ENCODE results near the gene CDKN2B.
A peak's percentile ranks its signal among the peaks of the same experiment; 100 is the strongest.

The CDKN2B gene

DNA sequence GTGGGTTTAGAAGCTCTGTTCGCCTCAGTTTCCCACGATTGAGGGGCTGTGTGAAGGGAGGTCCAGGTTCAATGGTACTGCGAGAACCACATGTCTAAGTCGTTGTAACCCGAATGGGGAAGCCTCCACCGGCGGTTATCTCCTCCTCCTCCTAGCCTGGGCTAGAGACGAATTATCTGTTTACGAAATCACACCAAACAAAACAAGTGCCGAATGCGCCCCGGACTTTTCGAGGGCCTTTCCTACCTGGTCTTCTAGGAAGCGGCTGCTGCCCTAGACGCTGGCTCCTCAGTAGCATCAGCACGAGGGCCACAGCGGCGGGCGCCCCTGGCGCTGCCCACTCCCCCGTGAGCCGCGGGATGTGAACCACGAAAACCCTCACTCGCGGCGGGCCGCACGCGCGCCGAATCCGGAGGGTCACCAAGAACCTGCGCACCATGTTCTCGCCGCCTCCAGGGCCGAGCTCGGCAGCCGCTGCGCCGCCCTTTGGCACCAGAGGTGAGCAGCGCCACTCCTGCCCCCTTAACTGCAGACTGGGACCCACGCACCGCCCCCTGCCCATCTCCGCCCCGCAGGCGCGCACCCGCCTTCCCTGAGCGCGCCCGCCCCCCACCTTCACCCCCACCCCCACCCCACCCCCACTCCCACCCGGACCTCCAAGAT, 15.1 kb downstream of the CDKN2B start, which contains the start of gene CDKN2A:
TSS of gene CDKN2A (minus strand) at position 500 of the 663 bp plus-strand sequence.
- peak; percentile 73 for DNase-seq

DNA sequence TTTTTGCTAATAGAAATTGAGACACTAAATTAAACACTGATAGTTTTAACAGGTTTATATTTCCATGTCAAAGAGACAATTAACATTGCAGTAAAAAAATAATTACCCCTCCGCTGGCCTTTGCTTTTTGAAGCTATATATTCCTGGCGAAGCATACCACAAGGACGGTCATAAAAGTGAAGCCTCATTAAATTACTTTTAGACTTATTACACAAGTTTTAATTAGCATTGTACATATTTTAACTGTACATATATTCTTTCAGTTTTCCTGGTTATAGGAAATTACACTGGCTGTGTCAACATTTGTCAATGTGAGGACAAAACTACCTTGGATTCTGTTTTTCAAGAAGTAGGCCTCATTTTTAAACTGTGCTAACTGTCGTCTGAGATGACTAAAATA, 16.1 kb downstream of the CDKN2B start:
- DNase-seq: no peak

DNA sequence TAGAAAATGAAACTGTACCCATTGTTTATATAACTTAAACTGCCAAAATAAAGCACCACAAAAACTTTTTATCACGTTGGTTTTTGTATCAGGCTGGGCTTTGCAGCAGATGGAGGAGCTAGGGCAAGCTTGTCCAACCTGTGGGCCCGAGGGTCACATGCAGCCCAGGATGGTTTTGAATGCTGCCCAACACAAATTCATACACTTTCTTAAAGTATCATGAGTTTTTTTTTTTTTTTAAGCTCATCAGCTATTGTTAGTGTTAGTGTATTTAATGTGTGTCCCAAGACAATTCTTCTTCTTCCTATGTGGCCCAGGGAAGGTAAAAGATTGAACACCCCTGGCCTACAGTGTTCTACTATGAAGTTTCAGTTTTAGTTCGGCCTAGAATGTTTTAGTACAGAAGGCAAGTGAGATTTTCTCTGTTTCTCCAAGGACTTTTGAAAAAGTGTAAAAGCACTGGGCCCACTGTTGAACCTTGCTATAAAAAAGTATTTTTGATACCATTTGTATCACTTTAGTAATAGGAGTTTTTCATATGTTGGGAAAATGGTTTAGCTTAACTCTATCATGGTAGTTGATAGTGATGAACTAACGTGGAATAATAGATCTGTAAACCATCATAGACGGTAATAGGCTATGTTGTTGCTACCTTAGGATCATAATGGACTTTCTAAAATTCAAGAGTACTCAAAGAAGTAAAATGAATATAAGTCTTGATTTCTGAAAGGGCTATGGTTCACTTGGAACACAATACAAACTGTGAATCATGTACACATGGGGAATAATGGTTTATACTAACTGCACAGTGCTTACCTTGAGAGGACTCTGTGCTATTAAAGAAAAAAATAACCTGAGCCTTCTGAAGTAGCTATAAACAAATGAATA, 17.8 kb downstream of the CDKN2B start:
- DNase-seq: no peak

DNA sequence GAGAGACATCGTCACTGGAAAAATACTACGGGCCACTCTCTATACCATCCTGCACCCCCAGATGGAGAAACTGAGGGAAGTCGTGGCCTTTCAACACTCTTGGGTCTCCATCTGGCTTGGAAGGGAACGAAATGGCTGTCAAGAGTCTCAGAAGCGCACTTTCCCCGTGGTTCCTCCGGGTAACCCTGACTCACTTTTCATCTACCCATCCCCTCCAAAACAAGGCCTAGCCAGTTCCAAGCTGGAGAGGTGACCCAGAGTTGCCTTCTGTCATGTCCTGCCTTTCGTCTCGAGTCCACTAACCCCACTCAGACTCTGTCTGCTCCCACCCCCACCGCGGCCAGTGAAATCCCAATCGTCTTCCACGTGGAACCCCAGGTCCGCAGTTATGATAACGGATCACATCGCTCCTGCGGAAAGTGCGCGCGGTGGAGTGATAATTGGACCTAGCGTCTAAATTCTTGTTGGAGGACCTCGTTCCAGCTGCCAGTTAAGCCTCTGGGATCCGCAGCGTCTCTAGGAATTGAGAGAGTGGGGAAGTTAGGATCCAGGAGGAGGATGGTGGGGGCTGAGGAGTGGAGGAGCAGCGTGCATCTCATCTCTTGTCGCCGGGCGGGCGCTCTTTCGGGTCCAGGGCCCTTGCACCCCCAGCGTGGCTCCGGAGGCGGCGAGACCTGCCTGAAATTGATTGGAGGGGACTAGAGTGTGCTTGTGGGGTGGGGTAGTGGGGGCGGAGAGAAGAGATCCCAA, 19.5 kb downstream of the CDKN2B start:
- no peak for DNase-seq

DNA sequence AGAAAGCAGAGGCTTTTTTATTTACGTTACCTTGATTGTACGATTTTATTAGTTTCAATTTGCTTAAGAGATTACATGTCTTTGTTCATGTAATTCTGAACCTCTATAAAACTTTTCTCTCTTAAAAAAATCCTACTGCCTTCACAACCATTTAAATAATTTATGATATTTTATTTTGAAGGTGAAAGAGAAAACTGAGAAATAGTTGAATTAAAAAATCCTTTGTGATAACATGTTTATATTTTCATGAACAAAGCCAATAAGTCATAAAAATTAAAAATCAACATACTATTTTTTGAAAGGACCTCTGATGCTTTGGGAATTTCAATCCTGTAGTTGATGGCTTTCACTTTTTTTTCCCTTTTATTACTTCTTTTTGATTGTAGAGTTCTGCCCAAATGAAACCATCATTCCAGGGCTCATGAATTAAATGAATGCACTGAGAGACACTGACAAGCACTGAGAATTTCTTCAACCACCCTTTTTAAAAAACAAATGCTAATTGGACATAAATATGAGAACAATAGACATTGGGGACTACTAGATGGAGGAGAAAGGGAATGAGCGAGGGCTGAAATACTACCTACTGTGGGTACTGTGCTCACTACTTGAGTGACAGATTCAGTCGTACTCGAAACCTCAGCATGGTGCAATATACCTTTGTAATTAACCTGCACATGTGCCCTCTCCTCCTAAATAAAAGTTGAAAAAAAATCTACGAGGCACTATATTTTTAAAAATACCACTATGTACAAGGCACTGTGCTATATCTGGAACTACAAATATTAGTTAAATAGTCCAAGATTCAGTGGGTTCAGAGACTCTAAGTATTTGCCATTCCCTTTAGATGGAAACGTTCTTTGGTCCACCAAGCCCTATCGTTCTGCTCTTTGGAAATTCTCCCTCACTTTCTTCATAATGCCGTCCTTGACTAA, 20.8 kb downstream of the CDKN2B start:
- DNase-seq: no peak

DNA sequence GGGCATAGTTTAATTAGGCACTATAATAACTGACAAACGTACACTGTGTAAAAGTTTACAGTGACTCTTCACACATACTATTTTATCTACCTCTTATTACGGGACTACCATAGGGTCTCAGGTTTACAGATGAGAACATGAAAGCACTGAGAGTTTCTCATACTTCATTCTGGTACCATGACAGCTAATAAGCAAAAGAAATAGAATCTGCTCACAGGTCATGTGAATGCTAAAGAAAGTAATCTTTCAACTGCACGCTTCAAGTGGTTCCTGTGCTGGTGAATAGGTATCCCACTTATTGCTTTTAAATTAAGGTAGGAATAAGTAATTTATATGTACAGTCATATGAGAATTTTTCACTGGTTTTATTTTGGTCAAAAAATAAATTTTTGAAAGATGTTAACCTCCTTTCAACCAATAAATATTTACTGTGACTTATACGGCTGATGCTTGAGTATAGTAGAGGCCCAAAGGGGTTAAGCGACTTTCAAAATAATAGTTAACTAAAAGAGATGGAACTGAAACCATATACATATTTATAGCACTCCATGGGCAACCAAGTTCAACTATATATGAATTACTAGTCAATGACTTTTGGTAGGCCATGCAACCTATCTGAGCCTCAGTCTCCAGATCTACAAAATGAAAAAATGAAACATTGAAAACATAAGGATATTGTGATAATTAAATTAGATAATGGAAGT, 23.0 kb downstream of the CDKN2B start:
- DNase-seq: no peak

DNA sequence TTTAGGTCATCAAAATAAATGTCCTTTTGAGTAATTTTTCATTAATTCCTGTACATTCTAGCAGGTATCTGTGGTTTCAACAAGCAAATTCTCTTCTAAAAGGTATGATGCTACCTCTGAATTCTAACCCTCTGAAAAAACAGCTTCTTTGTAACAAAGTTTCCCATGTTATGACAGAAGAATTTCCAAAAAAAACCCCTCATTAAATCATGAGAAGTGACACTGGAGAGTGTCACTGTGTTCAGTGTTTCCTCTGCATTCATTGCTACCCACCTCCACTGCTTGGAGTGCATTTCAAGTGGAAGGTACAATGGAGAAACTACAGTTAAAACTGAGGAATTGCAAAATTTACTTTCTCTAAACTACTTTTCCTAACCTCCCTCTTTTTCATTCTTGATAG, 25.0 kb downstream of the CDKN2B start:
- DNase-seq: no peak

DNA sequence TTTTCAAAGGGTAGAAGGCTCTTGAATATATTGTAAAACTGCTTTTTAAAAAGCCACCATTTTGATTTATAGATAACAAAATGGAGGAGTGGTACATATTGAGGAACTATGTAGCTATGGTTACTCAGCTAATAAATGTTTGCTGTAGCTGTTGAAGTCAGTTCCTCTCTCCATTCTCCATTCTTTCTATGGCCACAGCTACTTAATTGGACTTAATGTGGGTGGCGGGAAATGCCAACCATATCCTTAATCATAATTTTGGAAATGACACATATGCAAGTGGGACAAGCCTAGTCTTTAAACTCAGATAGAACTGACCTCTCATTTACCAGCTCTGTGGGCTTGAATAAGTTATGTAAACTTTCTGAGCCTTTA, 25.6 kb downstream of the CDKN2B start:
- DNase-seq: peak; percentile 44

DNA sequence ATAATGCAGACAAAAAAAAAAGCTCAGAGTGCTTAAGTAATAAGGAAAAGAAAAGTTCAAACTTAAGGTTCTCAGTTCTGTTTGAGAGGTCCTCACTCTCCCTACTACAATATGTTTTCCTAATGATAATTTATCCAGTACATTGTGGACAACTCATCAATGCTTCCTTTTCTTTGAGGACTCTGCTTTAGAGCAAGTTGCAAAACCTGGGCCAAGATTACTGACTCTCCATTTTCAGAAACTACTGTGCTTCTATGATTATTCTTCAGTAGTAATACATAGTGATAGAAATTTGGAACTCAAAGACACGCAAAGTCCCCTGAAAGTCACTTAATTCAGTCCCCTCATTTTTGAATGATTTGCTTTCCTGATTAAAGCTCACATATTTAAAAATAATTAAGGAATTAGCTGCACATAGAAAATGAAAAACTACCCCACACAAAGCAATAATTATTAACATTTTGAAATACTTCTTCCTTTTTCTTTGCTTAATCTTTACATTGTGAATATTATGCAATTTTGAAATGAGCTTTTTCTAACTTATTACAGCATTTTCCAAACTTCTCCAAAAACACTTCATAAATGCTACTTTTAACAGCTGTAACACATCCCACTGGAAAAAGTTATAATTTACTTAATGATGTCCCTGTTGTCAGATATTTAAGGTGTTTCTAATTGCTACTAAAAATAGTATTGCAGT, 26.1 kb downstream of the CDKN2B start:
- DNase-seq: no peak

DNA sequence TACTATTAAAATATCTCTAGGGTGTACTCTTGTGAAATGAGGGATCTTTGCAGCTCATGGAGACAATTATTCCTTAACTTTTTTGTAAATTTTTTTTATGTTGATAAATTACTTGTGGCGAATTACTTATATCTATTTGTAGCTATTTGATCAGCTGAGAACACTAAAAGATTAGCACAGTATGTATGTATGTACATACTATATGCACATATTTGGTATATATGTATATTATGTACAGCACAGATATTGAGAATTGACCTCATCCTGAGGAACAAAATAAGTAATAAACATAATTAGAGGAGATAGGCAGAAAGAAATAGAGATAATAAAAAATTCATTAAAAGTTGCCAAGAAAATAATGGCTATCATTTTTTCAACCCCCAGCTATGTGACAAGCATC, 26.7 kb downstream of the CDKN2B start:
- no peak for DNase-seq

DNA sequence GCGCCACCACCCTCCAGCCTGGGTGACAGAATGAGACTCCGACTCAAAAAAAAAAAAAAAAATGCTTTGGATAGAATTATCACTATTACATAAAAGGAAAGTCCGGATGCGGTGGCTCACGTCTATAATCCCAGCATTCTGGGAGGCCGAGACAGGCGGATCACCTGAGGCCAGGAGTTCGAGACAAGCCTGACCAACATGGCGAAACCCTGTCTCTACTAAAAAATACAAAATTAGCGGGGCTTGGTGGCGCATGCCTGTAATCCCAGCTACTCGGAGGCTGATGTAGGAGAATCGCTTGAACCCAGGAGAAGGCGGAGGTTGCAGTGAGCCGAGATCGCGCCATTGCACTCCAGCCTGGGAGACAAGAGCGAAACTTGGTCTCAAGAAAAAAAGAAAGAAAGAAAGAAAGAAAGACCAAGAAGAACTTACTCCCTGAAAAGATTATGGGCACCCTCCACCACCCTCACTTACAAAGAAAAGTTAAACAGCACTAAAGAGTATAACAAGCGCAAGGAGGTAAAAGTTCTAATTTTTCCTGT, 32.7 kb downstream of the CDKN2B start:
- DNase-seq: no peak

DNA sequence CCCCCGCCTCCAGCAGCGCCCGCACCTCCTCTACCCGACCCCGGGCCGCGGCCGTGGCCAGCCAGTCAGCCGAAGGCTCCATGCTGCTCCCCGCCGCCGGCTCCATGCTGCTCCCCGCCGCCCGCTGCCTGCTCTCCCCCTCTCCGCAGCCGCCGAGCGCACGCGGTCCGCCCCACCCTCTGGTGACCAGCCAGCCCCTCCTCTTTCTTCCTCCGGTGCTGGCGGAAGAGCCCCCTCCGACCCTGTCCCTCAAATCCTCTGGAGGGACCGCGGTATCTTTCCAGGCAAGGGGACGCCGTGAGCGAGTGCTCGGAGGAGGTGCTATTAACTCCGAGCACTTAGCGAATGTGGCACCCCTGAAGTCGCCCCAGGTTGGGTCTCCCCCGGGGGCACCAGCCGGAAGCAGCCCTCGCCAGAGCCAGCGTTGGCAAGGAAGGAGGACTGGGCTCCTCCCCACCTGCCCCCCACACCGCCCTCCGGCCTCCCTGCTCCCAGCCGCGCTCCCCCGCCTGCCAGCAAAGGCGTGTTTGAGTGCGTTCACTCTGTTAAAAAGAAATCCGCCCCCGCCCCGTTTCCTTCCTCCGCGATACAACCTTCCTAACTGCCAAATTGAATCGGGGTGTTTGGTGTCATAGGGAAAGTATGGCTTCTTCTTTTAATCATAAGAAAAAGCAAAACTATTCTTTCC, 34.2 kb downstream of the CDKN2B start:
- DNase-seq: peak; percentile 71

DNA sequence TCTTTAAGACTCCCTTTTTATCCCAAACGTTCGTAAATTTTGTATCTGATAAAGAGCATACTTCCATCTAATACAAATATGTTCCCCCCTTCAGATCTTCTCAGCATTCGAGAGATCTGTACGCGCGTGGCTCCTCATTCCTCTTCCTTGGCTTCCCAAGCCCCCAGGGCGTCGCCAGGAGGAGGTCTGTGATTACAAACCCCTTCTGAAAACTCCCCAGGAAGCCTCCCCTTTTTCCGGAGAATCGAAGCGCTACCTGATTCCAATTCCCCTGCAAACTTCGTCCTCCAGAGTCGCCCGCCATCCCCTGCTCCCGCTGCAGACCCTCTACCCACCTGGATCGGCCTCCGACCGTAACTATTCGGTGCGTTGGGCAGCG, 34.8 kb downstream of the CDKN2B start:
- DNase-seq: no peak

DNA sequence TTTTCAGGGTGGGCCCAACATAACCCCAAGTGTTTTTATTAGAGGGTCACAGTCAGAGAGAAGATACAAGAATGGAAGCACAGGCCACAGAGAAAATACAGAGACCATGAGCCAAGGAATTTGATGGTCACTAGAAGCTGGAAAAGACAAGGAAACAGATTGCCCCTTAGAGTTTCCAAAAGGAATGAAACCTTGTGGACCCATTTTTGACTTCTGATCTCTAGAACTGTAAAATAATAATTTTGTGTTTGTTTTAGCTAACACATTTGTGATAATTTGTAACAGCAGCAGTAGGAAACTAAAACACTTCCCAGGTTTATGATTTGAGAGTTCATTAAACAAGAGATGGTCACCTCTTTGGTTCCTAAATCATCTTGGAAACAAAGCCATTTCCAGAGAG, 36.7 kb downstream of the CDKN2B start:
- no peak for DNase-seq

DNA sequence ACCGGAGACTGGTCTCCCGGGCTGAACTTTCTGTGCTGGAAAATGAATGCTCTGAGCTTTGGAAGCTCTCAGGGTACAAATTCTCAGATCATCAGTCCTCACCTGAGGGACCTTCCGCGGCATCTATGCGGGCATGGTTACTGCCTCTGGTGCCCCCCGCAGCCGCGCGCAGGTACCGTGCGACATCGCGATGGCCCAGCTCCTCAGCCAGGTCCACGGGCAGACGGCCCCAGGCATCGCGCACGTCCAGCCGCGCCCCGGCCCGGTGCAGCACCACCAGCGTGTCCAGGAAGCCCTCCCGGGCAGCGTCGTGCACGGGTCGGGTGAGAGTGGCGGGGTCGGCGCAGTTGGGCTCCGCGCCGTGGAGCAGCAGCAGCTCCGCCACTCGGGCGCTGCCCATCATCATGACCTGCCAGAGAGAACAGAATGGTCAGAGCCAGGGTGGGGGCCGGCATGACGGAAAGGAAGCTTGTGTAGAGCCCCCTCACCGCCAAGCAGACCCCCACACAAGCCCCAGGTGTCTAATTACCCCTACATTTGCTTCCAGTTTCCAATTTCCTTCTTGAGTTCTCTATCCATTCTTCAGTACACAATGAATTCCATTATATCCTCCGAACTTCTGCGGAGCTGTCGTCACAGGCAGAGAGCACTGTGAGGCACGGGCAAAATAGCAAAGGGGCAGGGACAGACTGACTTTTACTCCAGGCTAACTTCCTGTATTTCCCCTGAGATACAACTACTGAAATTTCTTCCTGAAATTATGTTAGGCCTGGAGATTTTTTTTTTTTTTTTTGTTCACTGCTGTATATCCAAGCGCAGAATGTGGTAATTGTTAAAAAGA, 38.1 kb downstream of the CDKN2B start:
- DNase-seq: no peak

DNA sequence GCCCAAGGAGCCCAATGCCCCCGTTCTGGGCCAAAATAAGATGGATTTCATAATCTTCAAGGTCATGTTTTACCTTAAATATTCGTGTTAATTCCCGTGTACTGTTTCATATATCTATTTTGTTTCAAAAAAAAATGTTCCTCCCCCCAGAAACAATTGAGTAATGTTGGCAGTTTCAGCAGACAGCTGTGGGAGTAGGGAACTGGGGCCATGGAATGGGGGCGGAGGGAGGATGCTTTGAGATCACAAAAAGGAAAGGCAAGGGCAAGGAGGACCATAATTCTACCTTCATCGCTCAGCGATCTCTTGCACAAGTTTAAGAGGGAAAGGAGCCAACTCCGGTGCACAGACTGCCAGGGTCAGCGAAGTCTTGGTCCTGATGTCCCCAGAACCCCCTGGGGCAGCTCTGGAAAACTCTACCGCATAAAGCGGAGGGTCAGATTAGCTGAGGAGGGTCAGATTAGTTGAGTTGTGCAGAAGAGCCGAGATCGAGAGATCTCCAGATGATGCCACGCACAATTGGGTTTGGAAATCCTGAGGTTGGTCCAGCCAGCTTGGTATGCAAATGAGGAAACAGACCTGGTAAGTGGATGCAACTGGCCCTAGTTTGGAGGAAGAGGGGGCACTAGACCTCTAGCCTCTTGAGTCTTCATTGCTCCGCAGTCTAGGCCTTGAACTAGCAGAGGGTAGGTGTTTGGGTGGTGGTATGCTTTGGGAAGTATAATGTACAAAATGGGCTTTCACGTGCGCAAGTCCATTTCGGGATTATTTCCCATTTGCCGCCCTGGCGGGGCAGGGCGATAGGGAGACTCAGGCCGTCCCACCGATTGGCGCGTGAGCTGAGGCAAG, 38.9 kb downstream of the CDKN2B start:
- DNase-seq: no peak

DNA sequence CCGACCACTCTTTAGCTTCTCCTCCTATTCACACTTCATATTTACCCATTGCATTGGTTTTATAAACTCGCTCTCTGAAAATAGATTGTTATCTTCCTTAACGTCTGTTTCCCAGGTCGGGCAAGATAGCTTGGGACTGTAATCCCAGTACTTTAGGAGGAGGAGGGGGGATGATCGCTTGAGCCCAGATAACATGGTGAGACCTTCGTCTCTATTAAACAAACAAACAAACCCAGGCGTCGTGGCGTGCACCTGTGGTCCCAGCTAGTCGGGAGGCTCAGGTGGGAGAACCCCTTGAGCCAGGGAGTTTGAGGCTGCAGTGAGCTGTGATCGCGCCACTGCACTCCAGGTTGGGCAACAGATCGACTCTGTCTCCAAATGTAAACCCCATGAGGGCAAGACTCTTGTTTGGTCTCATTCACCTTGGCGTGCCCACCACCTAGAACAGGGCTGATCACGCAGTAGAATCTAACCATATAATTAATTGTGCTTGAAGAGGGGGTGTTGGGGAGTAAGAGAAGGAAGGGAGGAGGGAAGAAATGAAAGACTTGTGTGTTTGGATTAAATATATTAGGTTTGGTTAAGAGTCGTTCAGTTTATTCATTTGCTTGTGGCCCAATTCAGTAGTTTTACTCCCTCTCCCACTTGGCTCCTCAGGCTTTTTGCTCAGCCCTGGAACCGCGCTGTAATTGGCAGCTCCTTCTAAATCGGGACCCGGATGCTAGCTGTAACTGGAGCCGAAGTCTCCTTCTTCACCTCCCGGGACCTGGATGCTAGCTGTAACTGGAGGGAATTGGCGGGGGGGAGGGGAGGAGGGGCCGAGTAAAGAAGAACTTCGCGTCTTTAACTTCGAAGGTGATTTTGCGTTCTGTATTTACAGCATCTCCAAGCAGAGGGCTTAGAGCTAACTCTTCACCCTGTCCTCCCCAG, 39.8 kb downstream of the CDKN2B start:
- DNase-seq: no peak
